T-helper 2 cell treated with Interferon-gamma antibody and Interleukin-4, amounts not matched to agents 5 μg/mL and 100 μg/mL, for 36 hours (primary cell): Measurements from ENCODE around the gene MT4.
"Not testable (repeated sequence)": the region's sequence is repeated elsewhere in the genome, so short reads cannot be mapped to it uniquely, and the experiment has no call there.

Experiments used
- DNase-seq: peaks from one replicate; pipeline ENCODE4 v3.0.0; 2021; ENCODE audit warnings: low spot score
- H3K27ac Mint-ChIP-seq: one replicate; pipeline ENCODE4 v1.8.0; 2021; ENCODE audit warnings: mild to moderate bottlenecking, mixed read lengths
- H3K27me3 Mint-ChIP-seq: one replicate; pipeline ENCODE4 v1.8.0; 2021; ENCODE audit warnings: low read depth, mixed read lengths
- H3K36me3 Mint-ChIP-seq: one replicate; pipeline ENCODE4 v1.8.0; 2021; ENCODE audit warnings: low read depth, mixed read lengths
- H3K4me1 Mint-ChIP-seq: one replicate; pipeline ENCODE4 v1.8.0; 2021; ENCODE audit warnings: low read depth, mixed read lengths
- H3K4me3 Mint-ChIP-seq: one replicate; pipeline ENCODE4 v1.8.0; 2022; ENCODE audit warnings: mild to moderate bottlenecking, moderate library complexity, mixed read lengths
- H3K9me3 Mint-ChIP-seq: one replicate; pipeline ENCODE4 v1.8.0; 2021; ENCODE audit warnings: mixed read lengths

Gene MT4

DNA sequence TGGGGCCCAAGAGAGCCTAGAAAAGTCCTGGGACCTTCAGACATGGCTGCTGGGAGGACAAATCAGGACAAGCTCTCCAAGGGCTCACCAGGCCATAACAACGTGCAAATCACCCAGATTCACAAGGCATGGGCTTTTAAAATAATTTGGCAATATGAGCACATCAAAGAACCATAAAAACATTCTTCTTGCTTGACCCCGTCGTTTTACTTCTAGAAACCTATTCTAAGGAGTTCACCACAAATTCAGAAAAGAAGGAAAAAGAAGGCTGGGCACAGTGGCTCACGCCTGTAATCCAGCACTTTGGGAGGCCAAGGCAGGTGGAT, 12.4 kb downstream of the MT4 start:
- H3K9me3 Mint-ChIP-seq = peaks cover 10% of the 10 kb centered on the region
- H3K4me1 Mint-ChIP-seq = peaks cover 6% of the 10 kb centered on the region
- H3K4me3 Mint-ChIP-seq = no peak overlapping the region
- peaks cover 12% of the 10 kb centered on the region for H3K27me3 Mint-ChIP-seq
- no peaks in the 10 kb centered on the region for H3K36me3 Mint-ChIP-seq
- H3K27ac Mint-ChIP-seq = no peak overlapping the region
- DNase-seq = no peak

DNA sequence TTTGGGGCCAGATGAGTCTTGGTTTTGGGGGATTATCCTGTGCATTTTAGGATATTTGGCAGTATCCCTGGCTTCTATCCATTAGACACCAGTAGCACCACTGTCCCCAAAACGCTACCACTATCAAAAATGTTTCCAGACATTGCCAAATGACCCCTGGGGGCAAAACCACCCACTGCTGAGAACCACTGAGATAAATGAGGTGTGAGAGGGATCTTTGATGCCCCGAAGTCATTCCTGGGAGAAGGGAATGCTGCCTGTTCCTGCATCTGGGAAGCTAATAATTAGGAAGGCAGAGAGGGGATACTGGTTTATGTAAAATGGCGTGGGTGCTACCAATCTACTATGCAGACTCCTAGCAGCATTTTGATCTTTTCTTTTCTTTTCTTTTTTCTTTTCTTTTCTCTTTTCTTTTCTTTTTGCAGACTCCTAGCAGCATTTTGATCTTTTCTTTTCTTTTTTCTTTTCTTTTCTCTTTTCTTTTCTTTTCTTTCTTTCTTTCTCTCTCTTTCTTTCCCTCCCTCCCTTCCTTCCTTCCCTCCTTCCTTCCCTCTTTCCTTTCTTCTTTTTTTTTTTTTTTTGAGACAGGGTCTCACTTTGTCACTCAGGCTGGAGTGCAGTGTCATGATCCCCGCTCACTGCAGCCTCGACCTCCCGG, 15.6 kb downstream of the MT4 start:
- no peak overlapping the region for H3K4me3 Mint-ChIP-seq
- H3K27me3 Mint-ChIP-seq = peaks cover 17% of the 10 kb centered on the region
- H3K9me3 Mint-ChIP-seq = no peaks in the 10 kb centered on the region
- peaks cover 6% of the 10 kb centered on the region for H3K4me1 Mint-ChIP-seq
- no peak overlapping the region for H3K27ac Mint-ChIP-seq
- no peaks in the 10 kb centered on the region for H3K36me3 Mint-ChIP-seq
- no peak for DNase-seq

DNA sequence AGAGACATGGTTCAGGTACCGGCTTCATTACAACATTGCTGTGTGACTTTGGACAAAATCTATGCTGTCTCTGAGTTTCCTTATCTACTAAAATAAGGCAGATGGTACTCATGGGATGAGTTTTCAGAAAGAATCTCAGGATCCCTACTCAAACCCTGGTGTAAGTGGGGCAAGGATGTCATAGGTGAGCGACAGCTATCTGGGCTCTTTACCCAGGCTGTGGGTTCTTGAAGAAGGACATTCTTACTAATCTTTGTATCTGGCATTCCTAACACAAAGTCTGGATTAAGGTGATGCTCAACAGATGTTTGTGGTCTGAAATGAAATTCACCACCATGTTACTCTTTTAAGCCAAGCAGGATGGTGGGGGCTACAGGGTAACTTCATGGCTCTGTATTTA, 18.0 kb downstream of the MT4 start:
- peaks cover 26% of the 10 kb centered on the region for H3K27me3 Mint-ChIP-seq
- not testable (repeated sequence) for H3K4me3 Mint-ChIP-seq, H3K9me3 Mint-ChIP-seq, H3K27ac Mint-ChIP-seq, H3K4me1 Mint-ChIP-seq, DNase-seq, H3K36me3 Mint-ChIP-seq

DNA sequence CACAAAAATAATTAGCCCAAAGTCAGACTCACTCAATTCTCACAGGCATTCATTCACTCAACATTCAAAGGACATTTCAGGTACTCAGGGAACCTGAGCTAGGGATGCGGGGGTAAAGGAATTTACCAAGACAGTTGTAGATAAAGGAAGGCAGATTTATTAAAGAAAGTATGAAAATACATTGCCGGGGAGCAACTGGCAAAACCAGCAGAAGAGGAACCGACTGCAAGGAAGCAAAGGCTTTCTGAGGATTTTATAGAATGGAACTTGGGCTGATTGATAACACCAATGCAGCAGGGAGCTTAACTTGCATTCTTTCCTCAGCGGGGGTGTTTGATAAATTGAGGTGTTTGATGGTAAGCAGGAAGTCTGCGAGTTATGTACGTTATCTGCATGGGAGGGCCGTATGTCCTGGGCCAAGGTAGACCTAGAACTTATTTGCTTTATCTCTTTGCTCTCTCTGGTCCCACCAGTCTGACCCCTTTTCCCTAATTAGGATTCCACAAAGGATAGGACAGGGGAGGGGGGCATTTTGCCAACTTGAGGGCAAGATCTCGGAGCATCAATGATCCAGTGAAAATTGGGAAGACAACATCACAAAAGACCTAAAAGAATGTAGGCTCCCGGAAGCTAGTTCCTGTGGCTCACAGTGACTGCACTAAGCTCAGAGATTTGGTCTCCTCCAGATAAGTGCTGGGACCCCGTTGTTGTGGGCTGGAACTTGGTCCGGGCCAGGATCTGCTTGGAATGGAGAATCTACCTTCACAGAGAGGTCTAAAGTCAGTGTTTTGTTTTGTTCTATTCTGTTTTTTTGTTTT, 18.7 kb downstream of the MT4 start:
- H3K36me3 Mint-ChIP-seq = no peaks in the 10 kb centered on the region
- no peaks in the 10 kb centered on the region for H3K9me3 Mint-ChIP-seq
- H3K4me3 Mint-ChIP-seq = no peak overlapping the region
- peaks cover 31% of the 10 kb centered on the region for H3K27me3 Mint-ChIP-seq
- H3K27ac Mint-ChIP-seq = no peak overlapping the region
- no peak for DNase-seq
- H3K4me1 Mint-ChIP-seq = no peaks in the 10 kb centered on the region

DNA sequence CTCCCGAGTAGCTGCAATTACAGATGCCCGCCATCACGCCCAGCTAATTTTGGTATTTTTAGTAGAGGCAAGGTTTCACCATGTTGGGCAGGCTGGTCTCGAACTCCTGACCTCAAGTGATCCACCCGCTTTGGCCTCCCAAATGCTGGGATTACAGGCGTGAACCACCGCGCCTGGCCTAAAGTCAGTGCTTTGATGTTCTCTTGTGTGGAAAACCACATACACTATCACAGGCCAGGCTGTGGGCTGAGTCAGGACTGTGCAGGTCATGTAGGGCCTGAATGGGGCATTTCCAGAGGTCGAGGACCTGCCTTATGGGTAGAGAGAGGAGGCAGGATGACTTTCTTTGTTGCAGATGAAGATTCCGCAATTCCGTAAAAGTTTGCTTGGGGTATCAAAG, 19.4 kb downstream of the MT4 start:
- no peak overlapping the region for H3K4me3 Mint-ChIP-seq
- H3K27ac Mint-ChIP-seq = no peak overlapping the region
- DNase-seq = no peak
- no peaks in the 10 kb centered on the region for H3K36me3 Mint-ChIP-seq
- peaks cover 34% of the 10 kb centered on the region for H3K27me3 Mint-ChIP-seq
- peaks cover 4% of the 10 kb centered on the region for H3K4me1 Mint-ChIP-seq
- no peaks in the 10 kb centered on the region for H3K9me3 Mint-ChIP-seq

DNA sequence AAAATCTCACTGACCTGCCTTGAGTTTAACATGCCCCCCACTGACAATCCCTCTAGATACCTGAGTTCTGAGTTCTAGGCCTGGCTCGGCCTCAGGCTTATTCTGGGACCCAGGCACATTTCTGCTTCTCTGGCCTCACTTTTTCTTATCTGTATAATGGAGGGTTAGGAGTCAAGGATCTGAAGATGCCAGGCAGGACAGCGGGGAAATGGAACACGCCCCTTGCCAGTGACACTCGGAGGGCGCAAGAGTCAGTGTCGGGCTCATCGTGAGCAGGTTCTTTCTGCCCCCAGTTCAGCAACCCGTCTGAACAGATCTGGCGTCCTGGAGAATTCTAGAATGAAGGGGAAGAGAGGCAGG, 23.9 kb downstream of the MT4 start:
- H3K9me3 Mint-ChIP-seq = no peaks in the 10 kb centered on the region
- H3K27ac Mint-ChIP-seq = no peak overlapping the region
- H3K27me3 Mint-ChIP-seq = peaks cover 41% of the 10 kb centered on the region
- peaks cover 18% of the 10 kb centered on the region for H3K4me1 Mint-ChIP-seq
- no peak for DNase-seq
- H3K4me3 Mint-ChIP-seq = peak overlapping the region; percentile 87
- no peaks in the 10 kb centered on the region for H3K36me3 Mint-ChIP-seq

DNA sequence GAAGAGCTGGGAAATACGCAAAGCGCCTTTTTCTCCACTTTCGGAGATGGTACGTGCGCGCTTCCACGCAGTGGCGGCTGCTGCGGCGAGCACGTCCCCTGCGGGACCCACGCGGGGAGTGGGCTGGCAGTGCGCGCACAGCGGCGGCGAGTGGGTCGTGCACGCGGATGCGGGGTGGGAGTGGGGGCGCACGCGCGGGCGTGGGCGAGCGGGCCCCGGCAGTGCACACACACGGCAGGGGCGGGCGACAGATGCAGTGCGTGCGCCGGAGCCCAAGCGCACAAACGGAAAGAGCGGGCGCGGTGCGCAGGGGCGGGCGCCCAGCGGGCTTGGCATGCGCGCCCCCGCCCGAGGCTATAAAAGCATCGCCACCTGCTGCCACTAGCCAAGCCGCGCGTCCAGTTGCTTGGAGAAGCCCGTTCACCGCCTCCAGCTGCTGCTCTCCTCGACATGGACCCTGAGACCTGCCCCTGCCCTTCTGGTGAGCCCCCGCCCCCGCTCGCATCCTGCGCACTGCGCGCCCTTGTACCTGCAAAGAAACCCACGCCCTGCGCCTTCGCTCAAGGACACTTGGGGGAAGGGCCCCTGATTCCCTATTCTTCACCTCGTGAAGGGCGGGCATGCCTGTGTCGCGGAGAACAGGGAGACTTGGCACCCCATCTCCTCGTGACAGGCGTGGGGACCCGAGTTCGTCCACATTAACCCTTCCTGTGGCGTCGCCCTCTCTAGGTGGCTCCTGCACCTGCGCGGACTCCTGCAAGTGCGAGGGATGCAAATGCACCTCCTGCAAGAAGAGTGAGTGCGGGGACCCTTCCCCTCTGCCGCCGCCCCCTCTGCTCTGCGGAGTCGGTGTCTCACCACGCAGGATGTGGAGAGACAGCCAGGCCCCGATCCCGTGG, 24.5 kb downstream of the MT4 start, which contains the start of gene MT3:
MT3 (plus strand) TSS at position 388 of the 899 bp plus-strand sequence; CDS start at position 451, 63 bp downstream.
- DNase-seq = peak; percentile 38
- no peaks in the 10 kb centered on the region for H3K9me3 Mint-ChIP-seq
- peaks cover 19% of the 10 kb centered on the region for H3K4me1 Mint-ChIP-seq
- peak within 1 kb of the TSS; percentile 87 for H3K4me3 Mint-ChIP-seq
- H3K27me3 Mint-ChIP-seq = peaks cover 38% of the 10 kb centered on the region
- H3K27ac Mint-ChIP-seq = peak within 1 kb of the TSS; percentile 43
- no peaks in the 10 kb centered on the region for H3K36me3 Mint-ChIP-seq

DNA sequence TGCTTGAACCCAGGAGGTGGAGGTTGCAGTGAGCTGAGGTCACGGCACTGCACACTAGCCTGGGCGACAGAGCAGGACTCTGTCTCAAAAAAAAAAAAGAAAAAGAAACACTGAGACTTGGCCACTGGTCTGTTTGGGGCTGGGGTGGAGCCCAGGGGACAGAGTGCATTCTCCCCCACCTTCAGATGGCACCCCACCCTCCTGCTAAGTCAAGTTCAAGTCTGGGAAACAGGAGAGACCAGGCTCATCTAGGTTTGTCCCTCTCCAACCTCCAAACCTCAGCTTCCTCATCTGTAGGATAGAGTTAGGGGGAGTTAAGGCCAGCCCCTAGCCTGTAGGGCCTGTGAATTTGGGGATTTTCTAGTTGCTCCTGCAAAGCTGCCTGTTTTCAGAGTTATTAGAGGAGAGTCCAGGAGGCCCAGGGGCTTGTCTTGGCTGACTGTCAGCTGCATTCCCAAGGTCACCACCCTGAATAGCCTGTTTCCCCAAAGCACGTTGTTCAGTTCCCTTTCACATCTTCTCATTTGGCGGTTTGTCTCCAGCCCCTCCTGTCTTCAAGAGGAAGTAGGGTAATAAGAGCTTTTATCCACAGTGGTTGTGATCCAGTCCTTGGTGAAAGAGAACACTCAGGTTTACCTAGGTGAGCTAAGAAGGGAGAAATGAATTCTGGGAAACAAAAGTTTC, 26.6 kb downstream of the MT4 start:
- Mint-ChIP-seq H3K27ac (no peak overlapping the region), H3K4me1 (peaks cover 19% of the 10 kb centered on the region), H3K36me3 (no peaks in the 10 kb centered on the region), H3K4me3 (no peak overlapping the region), H3K27me3 (peaks cover 36% of the 10 kb centered on the region), H3K9me3 (no peaks in the 10 kb centered on the region)
- no peak for DNase-seq

DNA sequence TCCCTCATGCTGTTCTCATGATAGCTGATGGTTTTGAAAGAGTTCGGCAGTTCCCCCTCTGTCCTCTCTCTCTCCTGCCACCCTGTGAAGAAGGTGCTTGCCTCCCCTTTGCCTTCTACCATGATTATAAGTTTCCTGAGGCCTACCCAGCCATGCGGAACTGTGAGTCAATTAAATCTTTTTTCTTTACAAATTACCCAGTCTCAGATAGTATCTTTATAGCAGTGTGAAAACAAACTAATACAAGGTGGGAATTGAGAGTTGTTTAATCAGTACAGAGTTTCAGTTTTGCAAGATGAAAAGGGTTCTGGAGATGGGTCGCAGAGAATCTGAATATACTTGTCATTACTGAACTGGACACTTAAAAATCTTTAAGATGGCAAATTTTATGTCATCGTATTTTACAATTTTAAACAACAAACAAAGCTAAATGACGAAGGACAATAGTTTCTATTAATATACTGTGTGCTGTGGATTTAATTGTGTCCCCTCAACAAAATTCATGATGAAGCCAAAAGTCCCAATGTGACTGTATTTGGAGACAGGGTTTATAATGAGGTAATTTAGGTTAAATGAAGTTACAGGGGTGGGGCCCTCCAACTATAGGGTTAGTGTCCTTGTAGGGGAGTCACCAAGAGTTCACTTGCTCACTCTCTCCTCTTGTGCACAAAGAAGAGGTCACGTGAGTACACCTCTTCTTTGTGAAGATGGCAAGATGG, 28.9 kb downstream of the MT4 start:
- Mint-ChIP-seq H3K36me3 (no peaks in the 10 kb centered on the region), H3K4me3 (no peak overlapping the region), H3K27ac (no peak overlapping the region), H3K4me1 (peaks cover 26% of the 10 kb centered on the region), H3K27me3 (peaks cover 44% of the 10 kb centered on the region), H3K9me3 (no peaks in the 10 kb centered on the region)
- no peak for DNase-seq

DNA sequence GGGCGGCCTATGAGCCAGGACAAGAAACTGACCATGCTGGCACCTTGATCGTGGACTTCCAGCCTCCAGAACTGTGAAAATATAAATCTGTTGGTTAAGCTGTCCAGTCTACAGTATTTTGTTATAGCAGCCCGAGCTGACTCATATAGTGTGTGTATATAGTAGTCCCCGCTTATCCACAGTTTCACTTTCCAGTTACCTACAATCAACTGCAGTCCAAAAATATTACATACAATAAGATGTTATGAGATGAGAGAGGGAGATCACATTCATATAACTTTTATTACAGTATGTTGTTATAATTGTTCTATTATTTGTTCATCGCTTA, 29.4 kb downstream of the MT4 start:
- no peak for DNase-seq
- Mint-ChIP-seq H3K27ac (no peak overlapping the region), H3K4me3 (no peak overlapping the region), H3K4me1 (peaks cover 23% of the 10 kb centered on the region), H3K36me3 (no peaks in the 10 kb centered on the region), H3K9me3 (no peaks in the 10 kb centered on the region), H3K27me3 (peaks cover 42% of the 10 kb centered on the region)

DNA sequence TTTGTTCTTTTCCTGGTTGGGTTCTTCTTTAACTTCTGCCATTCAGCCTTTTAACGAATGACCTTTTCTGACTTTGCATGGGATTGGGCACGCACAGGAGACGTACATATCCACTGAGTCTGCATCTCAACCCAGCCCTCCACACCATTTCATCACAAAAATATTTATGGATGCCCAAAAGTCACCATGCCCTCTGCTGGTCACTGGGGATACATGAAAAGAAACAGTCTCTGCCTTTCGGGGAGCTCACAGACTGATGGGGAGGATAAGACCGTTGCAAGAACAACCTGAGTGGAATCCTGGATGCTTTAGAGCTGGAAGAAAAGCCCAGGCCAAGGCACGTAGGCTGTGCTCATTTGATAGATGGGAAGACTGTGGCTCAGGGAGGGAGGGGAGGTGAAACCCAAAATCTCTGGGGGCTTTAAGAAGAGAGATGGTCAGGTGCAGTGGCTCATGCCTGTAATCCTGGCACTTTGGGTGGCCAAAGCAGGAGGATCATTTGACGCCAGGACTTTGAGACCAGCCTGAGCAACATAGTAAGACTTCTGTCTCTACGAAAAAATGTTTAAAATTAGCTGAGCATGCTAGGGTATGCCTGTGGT, 35.6 kb downstream of the MT4 start:
- peaks cover 17% of the 10 kb centered on the region for H3K4me1 Mint-ChIP-seq
- DNase-seq = no peak

DNA sequence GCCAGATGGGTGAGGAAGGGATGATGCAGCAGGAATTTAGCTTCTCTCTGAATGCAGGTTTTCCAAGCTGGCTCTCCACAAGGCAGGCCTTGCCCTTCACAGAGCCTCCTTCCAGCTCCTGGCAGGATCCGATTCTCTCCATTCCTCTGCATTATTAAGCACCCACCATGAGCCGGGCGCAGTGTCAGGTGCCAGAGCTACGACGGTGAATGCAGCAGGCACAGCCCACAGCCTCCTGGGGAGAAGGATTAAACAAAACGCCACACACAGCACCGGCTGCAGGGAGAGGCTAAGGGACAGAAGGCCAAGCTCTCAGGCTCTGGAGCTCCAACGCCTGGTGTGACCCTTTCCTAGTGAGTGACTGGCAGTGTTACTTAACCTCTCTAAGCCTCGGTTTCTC, 36.5 kb downstream of the MT4 start:
- no peaks in the 10 kb centered on the region for H3K9me3 Mint-ChIP-seq
- H3K36me3 Mint-ChIP-seq = no peaks in the 10 kb centered on the region
- H3K27ac Mint-ChIP-seq = no peak overlapping the region
- no peak for DNase-seq
- no peak overlapping the region for H3K4me3 Mint-ChIP-seq
- H3K4me1 Mint-ChIP-seq = peaks cover 17% of the 10 kb centered on the region
- peaks cover 31% of the 10 kb centered on the region for H3K27me3 Mint-ChIP-seq

More for the DNA sequence above, 35.6 kb downstream of the MT4 start:
- Mint-ChIP-seq H3K27ac (no peak overlapping the region), H3K36me3 (no peaks in the 10 kb centered on the region), H3K4me3 (no peak overlapping the region), H3K9me3 (no peaks in the 10 kb centered on the region), H3K27me3 (peaks cover 35% of the 10 kb centered on the region)

DNA sequence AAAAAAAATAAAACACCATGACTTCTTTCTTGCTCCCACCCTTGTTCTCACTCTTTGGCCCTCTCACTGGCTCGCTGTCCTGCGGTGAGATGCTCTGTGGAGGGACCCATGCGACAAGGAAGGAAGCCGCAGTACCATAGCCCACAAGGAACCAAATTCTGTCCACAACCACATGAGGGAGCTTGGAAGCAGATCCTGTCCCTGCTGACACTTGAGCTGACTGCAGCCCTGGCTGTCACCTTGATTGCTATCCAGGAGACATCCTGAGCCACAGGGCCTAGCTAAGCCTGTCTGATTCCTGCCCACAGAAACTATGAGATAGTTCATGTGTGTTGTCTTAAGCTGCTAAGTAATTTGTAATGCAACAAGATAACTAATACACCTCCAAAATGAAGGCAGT, 38.7 kb downstream of the MT4 start:
- Mint-ChIP-seq H3K27ac (no peak overlapping the region), H3K4me1 (peaks cover 24% of the 10 kb centered on the region), H3K4me3 (no peak overlapping the region), H3K9me3 (no peaks in the 10 kb centered on the region), H3K36me3 (no peaks in the 10 kb centered on the region), H3K27me3 (peaks cover 14% of the 10 kb centered on the region)
- no peak for DNase-seq
